SK-N-SH treated with all-trans-retinoic acid at 6 μM for 48 hours (cell line): Measurements from ENCODE around the gene TSEN54.

Experiments
- ATAC-seq: fragments of 200-7000 bp; cut with Tn5 transposase; 3 replicates; pipeline ENCODE4 v1.9.1; 2020; ENCODE audit warnings: mild to moderate bottlenecking, moderate library complexity
- ARNTL ChIP-seq: fragments of 450-650 bp; formaldehyde crosslinking; IDR thresholded peaks from 2 replicates; pipeline ENCODE4 v1.5.0; 2020; ENCODE audit warnings: low read depth, mild to moderate bottlenecking, moderate library complexity, borderline replicate concordance
- CREB5 ChIP-seq: fragments of 250-450 bp; sonication (Bioruptor Pico); IDR thresholded peaks from 2 replicates; pipeline ENCODE4 v1.5.1; 2020; ENCODE audit warnings: low read depth, mild to moderate bottlenecking, moderate library complexity
- CSDC2 ChIP-seq: fragments of 250-450 bp; sonication (Bioruptor Pico); IDR thresholded peaks from 2 replicates; pipeline ENCODE4 v1.5.0; 2020; ENCODE audit warnings: mild to moderate bottlenecking, moderate library complexity
- CSRNP3 ChIP-seq: fragments of 250-450 bp; sonication (Bioruptor Pico); IDR thresholded peaks from 2 replicates; pipeline ENCODE4 v1.5.1; 2021; ENCODE audit warnings: mild to moderate bottlenecking, moderate library complexity
- GLIS3 ChIP-seq: fragments of 250-450 bp; sonication (Bioruptor Pico); IDR thresholded peaks from 2 replicates; pipeline ENCODE4 v1.5.0; 2020; ENCODE audit warnings: mild to moderate bottlenecking, moderate library complexity
- ISL1 ChIP-seq: fragments of 250-450 bp; sonication (Bioruptor Pico); IDR thresholded peaks from 2 replicates; pipeline ENCODE4 v2.1.2; 2022; ENCODE audit warnings: mild to moderate bottlenecking, moderate library complexity
- PATZ1 ChIP-seq: fragments of 250-450 bp; sonication (Bioruptor Pico); IDR thresholded peaks from 2 replicates; pipeline ENCODE4 v1.8.0; 2020; ENCODE audit warnings: mild to moderate bottlenecking, moderate library complexity, borderline replicate concordance
- POU6F1 ChIP-seq: fragments of 250-450 bp; sonication (Bioruptor Pico); IDR thresholded peaks from 2 replicates; pipeline ENCODE4 v1.8.0; 2021; ENCODE audit warnings: low read depth, mild to moderate bottlenecking, moderate library complexity, borderline replicate concordance
- PPARA ChIP-seq: fragments of 250-450 bp; sonication (Bioruptor Pico); IDR thresholded peaks from 2 replicates; pipeline ENCODE4 v1.5.0; 2020; ENCODE audit warnings: mild to moderate bottlenecking, borderline replicate concordance
- RARB ChIP-seq: fragments of 250-450 bp; sonication (Bioruptor Pico); IDR thresholded peaks from 2 replicates; pipeline ENCODE4 v1.8.0; 2021; ENCODE audit warnings: mild to moderate bottlenecking, moderate library complexity
- SNAI2 ChIP-seq: fragments of 250-450 bp; sonication (Bioruptor Pico); IDR thresholded peaks from 2 replicates; pipeline ENCODE4 v1.5.0; 2020; ENCODE audit warnings: mild to moderate bottlenecking, moderate library complexity
- ZC3H10 ChIP-seq: fragments of 250-450 bp; sonication (Bioruptor Pico); IDR thresholded peaks from 2 replicates; pipeline ENCODE4 v1.5.1; 2021; ENCODE audit warnings: mild to moderate bottlenecking, moderate library complexity
- ZFP3 ChIP-seq: fragments of 250-450 bp; sonication (Bioruptor Pico); IDR thresholded peaks from 2 replicates; pipeline ENCODE4 v1.5.0; 2020; ENCODE audit warnings: mild to moderate bottlenecking, moderate library complexity
- ZNF70 ChIP-seq: fragments of 450-650 bp; formaldehyde crosslinking; IDR thresholded peaks from 2 replicates; pipeline ENCODE4 v1.5.0; 2020; ENCODE audit warnings: mild to moderate bottlenecking, moderate library complexity
- ZNF8 ChIP-seq: fragments of 450-650 bp; formaldehyde crosslinking; IDR thresholded peaks from 2 replicates; pipeline ENCODE4 v1.5.0; 2020; ENCODE audit warnings: mild to moderate bottlenecking, moderate library complexity

The TSEN54 gene

GRCh38 chr17:75478508-75478907, 37.8 kb upstream of the TSEN54 start (continued):
- TF ChIP-seq PATZ1 (no peak), CSRNP3 (no peak), ZFP3 (CRISPR knock-in tag) (no peak)

- ATAC-seq, result no peak
- TF ChIP-seq ISL1 (CRISPR knock-in tag) (no peak), CREB5 (CRISPR knock-in tag) (no peak), ZFP3 (CRISPR knock-in tag) (no peak), SNAI2 (CRISPR knock-in tag) (no peak), GLIS3 (CRISPR knock-in tag) (no peak), RARB (CRISPR knock-in tag) (no peak), CSRNP3 (no peak), POU6F1 (CRISPR knock-in tag) (no peak), PPARA (no peak)
- TF ChIP-seq, all 23 proteins: peak for 0
Observed at GRCh38 chr17:75480281-75480680, 36.0 kb upstream of the TSEN54 start.

GRCh38 chr17:75481194-75482068, 34.9 kb upstream of the TSEN54 start:
- no peak for ATAC-seq
- TF ChIP-seq ZC3H10 (CRISPR knock-in tag), result no peak
- TF ChIP-seq ARNTL (CRISPR knock-in tag), result no peak
- TF ChIP-seq ZNF8, result no peak
- no peak for TF ChIP-seq CSDC2 (CRISPR knock-in tag)
- TF ChIP-seq CSRNP3, result no peak
- no peak for TF ChIP-seq ZNF70 (CRISPR knock-in tag)

GRCh38 chr17:75482098-75482942, 34.0 kb upstream of the TSEN54 start:
- no peak for ATAC-seq
- TF ChIP-seq ARNTL (CRISPR knock-in tag), result no peak
- TF ChIP-seq GLIS3 (CRISPR knock-in tag), result no peak
